Right atrium auricular region (tissue), 2 donors: ENCODE measurements around the gene NAAA. TPM values are rescaled to one million over a fixed set of nuclear protein-coding genes. Genes with fewer than 3 reads are reported as not detected.

Source experiments
- DNase-seq: peaks from one replicate; pipeline ENCODE4 v3.0.0-alpha.2; 2019; ENCODE audit warnings: low spot score
- H3K27ac ChIP-seq, 2 donors: fragments of 200-600 bp; sonication (generic); 1 replicate in 1 of 2; 2 replicates in 1 of 2; pipeline ENCODE4 v1.5.1; 2016 to 2019
- H3K27me3 ChIP-seq, 2 donors: fragments of 200-600 bp; sonication (generic); one replicate each; pipeline versions ENCODE4 v1.5.1 to v1.6.0; 2017 to 2019
- H3K36me3 ChIP-seq: fragments of 200-600 bp; sonication (generic); one replicate; pipeline ENCODE4 v1.5.1; 2016
- H3K4me1 ChIP-seq, 2 donors: fragments of 200-600 bp; sonication (generic); one replicate each; pipeline versions ENCODE4 v1.5.1 to v1.6.0; 2017 to 2019
- H3K4me3 ChIP-seq, 2 donors: fragments of 200-600 bp; sonication (generic); 1 replicate in 1 of 2; 2 replicates in 1 of 2; pipeline ENCODE4 v1.5.1; 2017 to 2019; ENCODE audit warnings: mild to moderate bottlenecking in 1 of 2, moderate library complexity in 1 of 2
- H3K9me3 ChIP-seq, 2 donors: fragments of 200-600 bp; sonication (generic); one replicate each; pipeline ENCODE4 v1.5.1; 2019
- CTCF ChIP-seq, 2 donors: fragments of 200-600 bp; sonication (generic); IDR thresholded peaks; one replicate each; pipeline ENCODE4 v1.5.1; 2019; ENCODE audit warnings: antibody characterized with exemption in 2 of 2
- total RNA-seq, 2 donors: library from RNA; depleted of rRNA; stranded (reverse); fragments of >200 nt; gene quantifications; one replicate each; pipeline ENCODE4 v1.1.0, GENCODE V29; 2016

NAAA gene
- total RNA-seq, 2 donors from 2014 or later: 39.5 to 54.6 TPM

DNA sequence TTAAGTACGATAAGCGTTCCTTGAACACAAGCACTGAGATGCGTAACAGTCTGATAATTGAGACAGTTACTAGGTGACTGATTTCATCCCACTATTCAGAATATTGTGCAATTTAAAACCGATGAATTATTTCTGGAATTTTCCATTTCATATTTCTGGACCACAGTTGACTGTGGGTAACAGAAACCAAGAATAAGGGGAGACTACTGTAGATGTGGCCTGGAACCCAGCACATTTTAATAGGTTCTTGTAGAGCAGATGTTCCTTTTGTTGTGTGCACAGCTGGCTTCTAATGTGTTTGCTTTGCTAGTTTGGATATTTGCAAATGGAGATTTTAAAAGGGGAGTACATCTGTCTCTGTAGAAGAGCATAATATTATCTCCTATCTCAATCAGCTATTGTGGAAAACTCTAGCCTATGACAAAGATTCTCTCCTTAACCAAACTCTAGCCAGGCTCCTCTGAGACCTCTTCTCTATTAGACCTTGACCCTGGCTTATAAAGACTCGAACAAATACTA is 16.4 kb downstream of the NAAA start:
- Histone ChIP-seq H3K9me3 (no peaks in the 10 kb centered on the region), H3K4me1 (no peaks in the 10 kb centered on the region), H3K27me3 (no peaks in the 10 kb centered on the region), H3K4me3 (no peak overlapping the region), H3K27ac (no peak overlapping the region), H3K36me3 (peaks cover 28% of the 10 kb centered on the region)
- TF ChIP-seq CTCF (IDR thresholded peaks at IDR 0.05): no peak
- DNase-seq: no peak

- no peak for DNase-seq
- Histone ChIP-seq H3K36me3 (peaks cover 32% of the 10 kb centered on the region), H3K4me3 (no peak overlapping the region), H3K27ac (no peak overlapping the region), H3K4me1 (no peaks in the 10 kb centered on the region), H3K27me3 (no peaks in the 10 kb centered on the region), H3K9me3 (no peaks in the 10 kb centered on the region)
- TF ChIP-seq CTCF (IDR thresholded peaks at IDR 0.05): no peak
Observed at GRCh38 chr4:75922588-75922987, 18.2 kb downstream of the NAAA start.

- no peak overlapping the region for H3K4me3 ChIP-seq
- TF ChIP-seq CTCF (IDR thresholded peaks at IDR 0.05): no peak
- H3K27me3 ChIP-seq: no peaks in the 10 kb centered on the region
- H3K27ac ChIP-seq: no peak overlapping the region
- no peaks in the 10 kb centered on the region for H3K9me3 ChIP-seq
- no peak for DNase-seq
- peaks cover 32% of the 10 kb centered on the region for H3K36me3 ChIP-seq
- H3K4me1 ChIP-seq: no peaks in the 10 kb centered on the region
Observed at GRCh38 chr4:75921910-75922309, 18.9 kb downstream of the NAAA start.

- H3K9me3 ChIP-seq: no peaks in the 10 kb centered on the region
- no peak overlapping the region for H3K27ac ChIP-seq
- no peak overlapping the region for H3K4me3 ChIP-seq
- TF ChIP-seq CTCF (IDR thresholded peaks at IDR 0.05): no peak
- peaks cover 29% of the 10 kb centered on the region for H3K36me3 ChIP-seq
- DNase-seq: no peak
- no peaks in the 10 kb centered on the region for H3K27me3 ChIP-seq
- no peaks in the 10 kb centered on the region for H3K4me1 ChIP-seq
Observed at GRCh38 chr4:75920327-75920726, 20.5 kb downstream of the NAAA start.

GRCh38 chr4:75919920-75920319 is 20.9 kb downstream of the NAAA start:
- peaks cover 26% of the 10 kb centered on the region for H3K36me3 ChIP-seq

More at GRCh38 chr4:75919920-75920319, 20.9 kb downstream of the NAAA start:
- no peak for DNase-seq
- Histone ChIP-seq H3K27ac (no peak overlapping the region), H3K4me3 (no peak overlapping the region), H3K4me1 (no peaks in the 10 kb centered on the region), H3K27me3 (no peaks in the 10 kb centered on the region), H3K9me3 (no peaks in the 10 kb centered on the region)
- no peak for TF ChIP-seq CTCF (IDR thresholded peaks at IDR 0.05)
